H1 (cell line): ENCODE data around the gene RHBDD1. TPM values are rescaled to one million over a fixed set of nuclear protein-coding genes. Genes with fewer than 3 reads are reported as not detected.

Experiments used
- ATF3 ChIP-seq: IDR thresholded peaks from 2 replicates; pipeline ENCODE4 v1.6.1; 2011; ENCODE audit warnings: low read depth, mild to moderate bottlenecking, low read length; ENCODE audit not compliant: insufficient read depth
- BACH1 ChIP-seq: IDR thresholded peaks from 2 replicates; pipeline ENCODE4 v1.6.1; 2012; ENCODE audit warnings: low read length, improper control_type of control experiment
- BCL11A ChIP-seq, 2 experiments: IDR thresholded peaks; one replicate each; pipeline ENCODE4 v1.6.1; 2011; ENCODE audit warnings: low read depth in 2 of 2, low read length in 2 of 2, mild to moderate bottlenecking in 2 of 2
- CEBPB ChIP-seq: IDR thresholded peaks from 2 replicates; pipeline ENCODE4 v1.6.1; 2012; ENCODE audit warnings: low read depth, low read length
- FOSL1 ChIP-seq: IDR thresholded peaks from 2 replicates; pipeline ENCODE4 v1.6.1; 2011; ENCODE audit warnings: mild to moderate bottlenecking, low read depth, low read length, moderate library complexity; ENCODE audit not compliant: insufficient read depth
- RNF2 ChIP-seq: fragments of 200-900, 300-1000 bp; sonication (generic); IDR thresholded peaks from 2 replicates; pipeline ENCODE4 v1.7.1; 2016; ENCODE audit warnings: borderline replicate concordance, low read depth, mild to moderate bottlenecking, antibody characterized with exemption, low read length; ENCODE audit not compliant: poor library complexity, severe bottlenecking; ENCODE audit errors: missing control alignments
- SP4 ChIP-seq: IDR thresholded peaks from 2 replicates; pipeline ENCODE4 v1.6.1; 2012; ENCODE audit warnings: low read length, inconsistent platforms
- TBP ChIP-seq: IDR thresholded peaks from 2 replicates; pipeline ENCODE4 v1.6.1; 2011; ENCODE audit warnings: low read depth, low read length, improper control_type of control experiment
- polyA plus RNA-seq, 7 experiments: library from polyadenylated mRNA; depleted of rRNA in 3 of 7; stranded (reverse) in 5 of 7; unstranded in 2 of 7; fragments of >200 nt in 5 of 7; fragments of 200-250 nt in 2 of 7; gene quantifications; 1 replicate in 5 of 7; 2 replicates in 1 of 7; 4 replicates in 1 of 7; pipeline versions ENCODE4 v1.2.1 to v1.2.3, GENCODE V29; 2011 to 2013; ENCODE audit warnings: missing spikeins in 2 of 7, mixed read lengths in 2 of 7
- total RNA-seq: library from RNA; stranded (reverse); fragmentation: NEBNext Ultra II Directional; extraction: Animal tissue kit (Norgen Biotek cat#: 25700); gene quantifications from 2 replicates; pipeline ENCODE4 v1.2.1, GENCODE V29; 2021
- TF ChIP-seq, protein P1 (sequence below): fragments of 300-600 bp; sonication (generic); IDR thresholded peaks from 2 replicates; pipeline ENCODE4 v1.7.1; 2012; ENCODE audit warnings: low read length, moderate library complexity, mild to moderate bottlenecking, inconsistent platforms; ENCODE audit not compliant: insufficient replicate concordance

The RHBDD1 gene
- total and polyA plus RNA-seq, 2 of the 8 experiments (the other 6 are each of a cell fraction or from before 2014, with no cell fraction given) = 10.5 to 23.1 TPM

GRCh38 chr2:226898121-226898520, 62.3 kb downstream of the RHBDD1 start (continued):
- TF ChIP-seq, protein P1, sequence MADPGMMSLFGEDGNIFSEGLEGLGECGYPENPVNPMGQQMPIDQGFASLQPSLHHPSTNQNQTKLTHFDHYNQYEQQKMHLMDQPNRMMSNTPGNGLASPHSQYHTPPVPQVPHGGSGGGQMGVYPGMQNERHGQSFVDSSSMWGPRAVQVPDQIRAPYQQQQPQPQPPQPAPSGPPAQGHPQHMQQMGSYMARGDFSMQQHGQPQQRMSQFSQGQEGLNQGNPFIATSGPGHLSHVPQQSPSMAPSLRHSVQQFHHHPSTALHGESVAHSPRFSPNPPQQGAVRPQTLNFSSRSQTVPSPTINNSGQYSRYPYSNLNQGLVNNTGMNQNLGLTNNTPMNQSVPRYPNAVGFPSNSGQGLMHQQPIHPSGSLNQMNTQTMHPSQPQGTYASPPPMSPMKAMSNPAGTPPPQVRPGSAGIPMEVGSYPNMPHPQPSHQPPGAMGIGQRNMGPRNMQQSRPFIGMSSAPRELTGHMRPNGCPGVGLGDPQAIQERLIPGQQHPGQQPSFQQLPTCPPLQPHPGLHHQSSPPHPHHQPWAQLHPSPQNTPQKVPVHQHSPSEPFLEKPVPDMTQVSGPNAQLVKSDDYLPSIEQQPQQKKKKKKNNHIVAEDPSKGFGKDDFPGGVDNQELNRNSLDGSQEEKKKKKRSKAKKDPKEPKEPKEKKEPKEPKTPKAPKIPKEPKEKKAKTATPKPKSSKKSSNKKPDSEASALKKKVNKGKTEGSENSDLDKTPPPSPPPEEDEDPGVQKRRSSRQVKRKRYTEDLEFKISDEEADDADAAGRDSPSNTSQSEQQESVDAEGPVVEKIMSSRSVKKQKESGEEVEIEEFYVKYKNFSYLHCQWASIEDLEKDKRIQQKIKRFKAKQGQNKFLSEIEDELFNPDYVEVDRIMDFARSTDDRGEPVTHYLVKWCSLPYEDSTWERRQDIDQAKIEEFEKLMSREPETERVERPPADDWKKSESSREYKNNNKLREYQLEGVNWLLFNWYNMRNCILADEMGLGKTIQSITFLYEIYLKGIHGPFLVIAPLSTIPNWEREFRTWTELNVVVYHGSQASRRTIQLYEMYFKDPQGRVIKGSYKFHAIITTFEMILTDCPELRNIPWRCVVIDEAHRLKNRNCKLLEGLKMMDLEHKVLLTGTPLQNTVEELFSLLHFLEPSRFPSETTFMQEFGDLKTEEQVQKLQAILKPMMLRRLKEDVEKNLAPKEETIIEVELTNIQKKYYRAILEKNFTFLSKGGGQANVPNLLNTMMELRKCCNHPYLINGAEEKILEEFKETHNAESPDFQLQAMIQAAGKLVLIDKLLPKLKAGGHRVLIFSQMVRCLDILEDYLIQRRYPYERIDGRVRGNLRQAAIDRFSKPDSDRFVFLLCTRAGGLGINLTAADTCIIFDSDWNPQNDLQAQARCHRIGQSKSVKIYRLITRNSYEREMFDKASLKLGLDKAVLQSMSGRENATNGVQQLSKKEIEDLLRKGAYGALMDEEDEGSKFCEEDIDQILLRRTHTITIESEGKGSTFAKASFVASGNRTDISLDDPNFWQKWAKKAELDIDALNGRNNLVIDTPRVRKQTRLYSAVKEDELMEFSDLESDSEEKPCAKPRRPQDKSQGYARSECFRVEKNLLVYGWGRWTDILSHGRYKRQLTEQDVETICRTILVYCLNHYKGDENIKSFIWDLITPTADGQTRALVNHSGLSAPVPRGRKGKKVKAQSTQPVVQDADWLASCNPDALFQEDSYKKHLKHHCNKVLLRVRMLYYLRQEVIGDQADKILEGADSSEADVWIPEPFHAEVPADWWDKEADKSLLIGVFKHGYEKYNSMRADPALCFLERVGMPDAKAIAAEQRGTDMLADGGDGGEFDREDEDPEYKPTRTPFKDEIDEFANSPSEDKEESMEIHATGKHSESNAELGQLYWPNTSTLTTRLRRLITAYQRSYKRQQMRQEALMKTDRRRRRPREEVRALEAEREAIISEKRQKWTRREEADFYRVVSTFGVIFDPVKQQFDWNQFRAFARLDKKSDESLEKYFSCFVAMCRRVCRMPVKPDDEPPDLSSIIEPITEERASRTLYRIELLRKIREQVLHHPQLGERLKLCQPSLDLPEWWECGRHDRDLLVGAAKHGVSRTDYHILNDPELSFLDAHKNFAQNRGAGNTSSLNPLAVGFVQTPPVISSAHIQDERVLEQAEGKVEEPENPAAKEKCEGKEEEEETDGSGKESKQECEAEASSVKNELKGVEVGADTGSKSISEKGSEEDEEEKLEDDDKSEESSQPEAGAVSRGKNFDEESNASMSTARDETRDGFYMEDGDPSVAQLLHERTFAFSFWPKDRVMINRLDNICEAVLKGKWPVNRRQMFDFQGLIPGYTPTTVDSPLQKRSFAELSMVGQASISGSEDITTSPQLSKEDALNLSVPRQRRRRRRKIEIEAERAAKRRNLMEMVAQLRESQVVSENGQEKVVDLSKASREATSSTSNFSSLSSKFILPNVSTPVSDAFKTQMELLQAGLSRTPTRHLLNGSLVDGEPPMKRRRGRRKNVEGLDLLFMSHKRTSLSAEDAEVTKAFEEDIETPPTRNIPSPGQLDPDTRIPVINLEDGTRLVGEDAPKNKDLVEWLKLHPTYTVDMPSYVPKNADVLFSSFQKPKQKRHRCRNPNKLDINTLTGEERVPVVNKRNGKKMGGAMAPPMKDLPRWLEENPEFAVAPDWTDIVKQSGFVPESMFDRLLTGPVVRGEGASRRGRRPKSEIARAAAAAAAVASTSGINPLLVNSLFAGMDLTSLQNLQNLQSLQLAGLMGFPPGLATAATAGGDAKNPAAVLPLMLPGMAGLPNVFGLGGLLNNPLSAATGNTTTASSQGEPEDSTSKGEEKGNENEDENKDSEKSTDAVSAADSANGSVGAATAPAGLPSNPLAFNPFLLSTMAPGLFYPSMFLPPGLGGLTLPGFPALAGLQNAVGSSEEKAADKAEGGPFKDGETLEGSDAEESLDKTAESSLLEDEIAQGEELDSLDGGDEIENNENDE = no peak
- TF ChIP-seq TBP = no peak
- TF ChIP-seq SP4 = no peak
- no peak for TF ChIP-seq RNF2
- TF ChIP-seq FOSL1 = no peak
- no peak for TF ChIP-seq ATF3
- no peak for TF ChIP-seq CEBPB
- no peak for TF ChIP-seq BACH1
- TF ChIP-seq BCL11A (IDR thresholded peaks at IDR 0.05; ENCODE audit: low read depth in 2 of 2, low read length in 2 of 2) = no peak
